HEK293 (cell line): ENCODE data around the gene IL3.

Experiments used
- CTCF ChIP-seq: fragments of 450-650 bp; formaldehyde crosslinking; IDR thresholded peaks from 2 replicates; pipeline ENCODE4 v1.5.1; 2016; ENCODE audit warnings: missing biosample characterization, missing genetic modification characterization
- ZNF114 ChIP-seq: fragments of 450-650 bp; formaldehyde crosslinking; IDR thresholded peaks from 2 replicates; pipeline ENCODE4 v1.5.0; 2017; ENCODE audit warnings: missing biosample characterization, missing genetic modification characterization
- ZNF146 ChIP-seq: fragments of 450-650 bp; formaldehyde crosslinking; IDR thresholded peaks from 2 replicates; pipeline ENCODE4 v1.5.1; 2016; ENCODE audit warnings: missing biosample characterization, missing genetic modification characterization
- ZNF677 ChIP-seq: fragments of 450-650 bp; IDR thresholded peaks from 2 replicates; pipeline ENCODE4 v1.5.0; 2018; ENCODE audit warnings: missing biosample characterization, mild to moderate bottlenecking, missing genetic modification characterization, moderate library complexity

- TF ChIP-seq ZNF114 (no peak), CTCF (tag by site-specific recombination) (no peak), ZNF146 (no peak), ZNF677 (tag by site-specific recombination) (no peak)
Measured at GRCh38 chr5:132072070-132072469, 11.6 kb downstream of the IL3 start.
